SK-N-SH treated with all-trans-retinoic acid at 6 μM for 48 hours (cell line): ENCODE measurements around the gene CAMK1.

Experiments
- ATAC-seq: fragments of 200-7000 bp; cut with Tn5 transposase; 3 replicates; pipeline ENCODE4 v1.9.1; 2020; ENCODE audit warnings: mild to moderate bottlenecking, moderate library complexity
- BACH2 ChIP-seq: fragments of 250-450 bp; sonication (Bioruptor Pico); IDR thresholded peaks from 2 replicates; pipeline ENCODE4 v1.9.0; 2021; ENCODE audit warnings: mild to moderate bottlenecking, borderline replicate concordance
- CSDC2 ChIP-seq: fragments of 250-450 bp; sonication (Bioruptor Pico); IDR thresholded peaks from 2 replicates; pipeline ENCODE4 v1.5.0; 2020; ENCODE audit warnings: mild to moderate bottlenecking, moderate library complexity
- ESRRG ChIP-seq: fragments of 250-450 bp; sonication (Bioruptor Pico); IDR thresholded peaks from 2 replicates; pipeline ENCODE4 v1.6.1; 2021; ENCODE audit warnings: mild to moderate bottlenecking
- GLIS3 ChIP-seq: fragments of 250-450 bp; sonication (Bioruptor Pico); IDR thresholded peaks from 2 replicates; pipeline ENCODE4 v1.5.0; 2020; ENCODE audit warnings: mild to moderate bottlenecking, moderate library complexity
- ISL1 ChIP-seq: fragments of 250-450 bp; sonication (Bioruptor Pico); IDR thresholded peaks from 2 replicates; pipeline ENCODE4 v2.1.2; 2022; ENCODE audit warnings: mild to moderate bottlenecking, moderate library complexity
- OSR1 ChIP-seq: fragments of 250-450 bp; sonication (Bioruptor Pico); IDR thresholded peaks from 2 replicates; pipeline ENCODE4 v1.8.0; 2022; ENCODE audit warnings: moderate library complexity, mild to moderate bottlenecking, inconsistent platforms
- RARB ChIP-seq: fragments of 250-450 bp; sonication (Bioruptor Pico); IDR thresholded peaks from 2 replicates; pipeline ENCODE4 v1.8.0; 2021; ENCODE audit warnings: mild to moderate bottlenecking, moderate library complexity
- SNAI2 ChIP-seq: fragments of 250-450 bp; sonication (Bioruptor Pico); IDR thresholded peaks from 2 replicates; pipeline ENCODE4 v1.5.0; 2020; ENCODE audit warnings: mild to moderate bottlenecking, moderate library complexity
- TCF4 ChIP-seq: fragments of 250-450 bp; sonication (Bioruptor Pico); IDR thresholded peaks from 2 replicates; pipeline ENCODE4 v1.8.0; 2021; ENCODE audit warnings: mild to moderate bottlenecking, moderate library complexity, borderline replicate concordance
- TOX ChIP-seq: fragments of 250-450 bp; sonication (Bioruptor Pico); IDR thresholded peaks from 2 replicates; pipeline ENCODE4 v1.8.0; 2021; ENCODE audit warnings: mild to moderate bottlenecking, moderate library complexity, borderline replicate concordance
- ZC3H10 ChIP-seq: fragments of 250-450 bp; sonication (Bioruptor Pico); IDR thresholded peaks from 2 replicates; pipeline ENCODE4 v1.5.1; 2021; ENCODE audit warnings: mild to moderate bottlenecking, moderate library complexity
- ZFP3 ChIP-seq: fragments of 250-450 bp; sonication (Bioruptor Pico); IDR thresholded peaks from 2 replicates; pipeline ENCODE4 v1.5.0; 2020; ENCODE audit warnings: mild to moderate bottlenecking, moderate library complexity
- ZNF565 ChIP-seq: fragments of 450-650 bp; formaldehyde crosslinking; conservative IDR thresholded peaks from 2 replicates; pipeline ENCODE4 v1.5.0; 2020; ENCODE audit warnings: low read depth, mild to moderate bottlenecking, moderate library complexity
- ZNF70 ChIP-seq: fragments of 450-650 bp; formaldehyde crosslinking; IDR thresholded peaks from 2 replicates; pipeline ENCODE4 v1.5.0; 2020; ENCODE audit warnings: mild to moderate bottlenecking, moderate library complexity
- ZNF8 ChIP-seq: fragments of 450-650 bp; formaldehyde crosslinking; IDR thresholded peaks from 2 replicates; pipeline ENCODE4 v1.5.0; 2020; ENCODE audit warnings: mild to moderate bottlenecking, moderate library complexity
- TF ChIP-seq, protein P1 (sequence below): fragments of 250-450 bp; sonication (Bioruptor Pico); IDR thresholded peaks from 2 replicates; pipeline ENCODE4 v1.8.0; 2021; ENCODE audit warnings: low read depth, mild to moderate bottlenecking, moderate library complexity, borderline replicate concordance
- TF ChIP-seq, protein P2 (sequence below): fragments of 250-450 bp; sonication (Bioruptor Pico); IDR thresholded peaks from 2 replicates; pipeline ENCODE4 v1.5.0; 2020; ENCODE audit warnings: mild to moderate bottlenecking, moderate library complexity
- TF ChIP-seq, protein P3 (sequence below): fragments of 250-450 bp; sonication (Bioruptor Pico); IDR thresholded peaks from 2 replicates; pipeline ENCODE4 v1.5.1; 2021; ENCODE audit warnings: mild to moderate bottlenecking, moderate library complexity
- TF ChIP-seq, protein P4 (sequence below): fragments of 250-450 bp; sonication (Bioruptor Pico); IDR thresholded peaks from 2 replicates; pipeline ENCODE4 v1.8.0; 2020; ENCODE audit warnings: mild to moderate bottlenecking, moderate library complexity, borderline replicate concordance
- TF ChIP-seq, protein P5 (sequence below): fragments of 250-450 bp; sonication (Bioruptor Pico); IDR thresholded peaks from 2 replicates; pipeline ENCODE4 v1.5.1; 2020; ENCODE audit warnings: low read depth, mild to moderate bottlenecking, moderate library complexity

CAMK1 gene

DNA sequence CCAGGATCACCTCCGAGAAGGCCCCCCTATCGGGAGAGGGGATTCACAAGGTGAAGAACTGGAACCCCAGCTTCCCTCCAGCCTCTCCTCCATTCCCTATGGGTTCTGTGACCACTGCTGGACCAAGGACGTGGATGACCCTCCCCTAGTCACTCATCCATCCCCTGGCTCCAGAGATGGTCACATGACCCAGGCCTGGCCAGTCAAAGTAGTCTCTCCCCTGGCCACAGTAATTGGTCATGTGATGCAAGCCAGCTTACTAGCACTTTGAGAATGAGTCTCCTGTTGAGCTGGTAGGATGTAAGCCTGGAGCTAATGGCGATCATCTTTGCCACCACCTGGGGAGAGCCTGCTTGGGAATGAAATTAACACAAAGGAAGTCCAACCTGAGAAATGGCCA is 3.9 kb downstream of the CAMK1 start:
- no peak for ATAC-seq
- TF ChIP-seq RARB (no peak), OSR1 (CRISPR knock-in tag) (no peak), ZNF565 (no peak), ESRRG (no peak), GLIS3 (CRISPR knock-in tag) (no peak), CSDC2 (CRISPR knock-in tag) (no peak), SNAI2 (CRISPR knock-in tag) (no peak), BACH2 (CRISPR knock-in tag) (no peak), TCF4 (CRISPR knock-in tag) (no peak), ZNF8 (CRISPR knock-in tag) (no peak), TOX (CRISPR knock-in tag) (no peak)
- TF ChIP-seq, protein P1, sequence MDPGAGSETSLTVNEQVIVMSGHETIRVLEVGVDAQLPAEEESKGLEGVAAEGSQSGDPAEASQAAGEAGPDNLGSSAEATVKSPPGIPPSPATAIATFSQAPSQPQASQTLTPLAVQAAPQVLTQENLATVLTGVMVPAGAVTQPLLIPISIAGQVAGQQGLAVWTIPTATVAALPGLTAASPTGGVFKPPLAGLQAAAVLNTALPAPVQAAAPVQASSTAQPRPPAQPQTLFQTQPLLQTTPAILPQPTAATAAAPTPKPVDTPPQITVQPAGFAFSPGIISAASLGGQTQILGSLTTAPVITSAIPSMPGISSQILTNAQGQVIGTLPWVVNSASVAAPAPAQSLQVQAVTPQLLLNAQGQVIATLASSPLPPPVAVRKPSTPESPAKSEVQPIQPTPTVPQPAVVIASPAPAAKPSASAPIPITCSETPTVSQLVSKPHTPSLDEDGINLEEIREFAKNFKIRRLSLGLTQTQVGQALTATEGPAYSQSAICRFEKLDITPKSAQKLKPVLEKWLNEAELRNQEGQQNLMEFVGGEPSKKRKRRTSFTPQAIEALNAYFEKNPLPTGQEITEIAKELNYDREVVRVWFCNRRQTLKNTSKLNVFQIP (CRISPR knock-in tag) = no peak
- TF ChIP-seq, protein P2, sequence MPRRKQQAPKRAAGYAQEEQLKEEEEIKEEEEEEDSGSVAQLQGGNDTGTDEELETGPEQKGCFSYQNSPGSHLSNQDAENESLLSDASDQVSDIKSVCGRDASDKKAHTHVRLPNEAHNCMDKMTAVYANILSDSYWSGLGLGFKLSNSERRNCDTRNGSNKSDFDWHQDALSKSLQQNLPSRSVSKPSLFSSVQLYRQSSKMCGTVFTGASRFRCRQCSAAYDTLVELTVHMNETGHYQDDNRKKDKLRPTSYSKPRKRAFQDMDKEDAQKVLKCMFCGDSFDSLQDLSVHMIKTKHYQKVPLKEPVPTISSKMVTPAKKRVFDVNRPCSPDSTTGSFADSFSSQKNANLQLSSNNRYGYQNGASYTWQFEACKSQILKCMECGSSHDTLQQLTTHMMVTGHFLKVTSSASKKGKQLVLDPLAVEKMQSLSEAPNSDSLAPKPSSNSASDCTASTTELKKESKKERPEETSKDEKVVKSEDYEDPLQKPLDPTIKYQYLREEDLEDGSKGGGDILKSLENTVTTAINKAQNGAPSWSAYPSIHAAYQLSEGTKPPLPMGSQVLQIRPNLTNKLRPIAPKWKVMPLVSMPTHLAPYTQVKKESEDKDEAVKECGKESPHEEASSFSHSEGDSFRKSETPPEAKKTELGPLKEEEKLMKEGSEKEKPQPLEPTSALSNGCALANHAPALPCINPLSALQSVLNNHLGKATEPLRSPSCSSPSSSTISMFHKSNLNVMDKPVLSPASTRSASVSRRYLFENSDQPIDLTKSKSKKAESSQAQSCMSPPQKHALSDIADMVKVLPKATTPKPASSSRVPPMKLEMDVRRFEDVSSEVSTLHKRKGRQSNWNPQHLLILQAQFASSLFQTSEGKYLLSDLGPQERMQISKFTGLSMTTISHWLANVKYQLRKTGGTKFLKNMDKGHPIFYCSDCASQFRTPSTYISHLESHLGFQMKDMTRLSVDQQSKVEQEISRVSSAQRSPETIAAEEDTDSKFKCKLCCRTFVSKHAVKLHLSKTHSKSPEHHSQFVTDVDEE (CRISPR knock-in tag) = no peak
- TF ChIP-seq, protein P3, sequence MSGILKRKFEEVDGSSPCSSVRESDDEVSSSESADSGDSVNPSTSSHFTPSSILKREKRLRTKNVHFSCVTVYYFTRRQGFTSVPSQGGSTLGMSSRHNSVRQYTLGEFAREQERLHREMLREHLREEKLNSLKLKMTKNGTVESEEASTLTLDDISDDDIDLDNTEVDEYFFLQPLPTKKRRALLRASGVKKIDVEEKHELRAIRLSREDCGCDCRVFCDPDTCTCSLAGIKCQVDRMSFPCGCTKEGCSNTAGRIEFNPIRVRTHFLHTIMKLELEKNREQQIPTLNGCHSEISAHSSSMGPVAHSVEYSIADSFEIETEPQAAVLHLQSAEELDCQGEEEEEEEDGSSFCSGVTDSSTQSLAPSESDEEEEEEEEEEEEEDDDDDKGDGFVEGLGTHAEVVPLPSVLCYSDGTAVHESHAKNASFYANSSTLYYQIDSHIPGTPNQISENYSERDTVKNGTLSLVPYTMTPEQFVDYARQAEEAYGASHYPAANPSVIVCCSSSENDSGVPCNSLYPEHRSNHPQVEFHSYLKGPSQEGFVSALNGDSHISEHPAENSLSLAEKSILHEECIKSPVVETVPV = no peak
- TF ChIP-seq, protein P4, sequence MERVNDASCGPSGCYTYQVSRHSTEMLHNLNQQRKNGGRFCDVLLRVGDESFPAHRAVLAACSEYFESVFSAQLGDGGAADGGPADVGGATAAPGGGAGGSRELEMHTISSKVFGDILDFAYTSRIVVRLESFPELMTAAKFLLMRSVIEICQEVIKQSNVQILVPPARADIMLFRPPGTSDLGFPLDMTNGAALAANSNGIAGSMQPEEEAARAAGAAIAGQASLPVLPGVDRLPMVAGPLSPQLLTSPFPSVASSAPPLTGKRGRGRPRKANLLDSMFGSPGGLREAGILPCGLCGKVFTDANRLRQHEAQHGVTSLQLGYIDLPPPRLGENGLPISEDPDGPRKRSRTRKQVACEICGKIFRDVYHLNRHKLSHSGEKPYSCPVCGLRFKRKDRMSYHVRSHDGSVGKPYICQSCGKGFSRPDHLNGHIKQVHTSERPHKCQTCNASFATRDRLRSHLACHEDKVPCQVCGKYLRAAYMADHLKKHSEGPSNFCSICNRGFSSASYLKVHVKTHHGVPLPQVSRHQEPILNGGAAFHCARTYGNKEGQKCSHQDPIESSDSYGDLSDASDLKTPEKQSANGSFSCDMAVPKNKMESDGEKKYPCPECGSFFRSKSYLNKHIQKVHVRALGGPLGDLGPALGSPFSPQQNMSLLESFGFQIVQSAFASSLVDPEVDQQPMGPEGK (CRISPR knock-in tag) = no peak

DNA sequence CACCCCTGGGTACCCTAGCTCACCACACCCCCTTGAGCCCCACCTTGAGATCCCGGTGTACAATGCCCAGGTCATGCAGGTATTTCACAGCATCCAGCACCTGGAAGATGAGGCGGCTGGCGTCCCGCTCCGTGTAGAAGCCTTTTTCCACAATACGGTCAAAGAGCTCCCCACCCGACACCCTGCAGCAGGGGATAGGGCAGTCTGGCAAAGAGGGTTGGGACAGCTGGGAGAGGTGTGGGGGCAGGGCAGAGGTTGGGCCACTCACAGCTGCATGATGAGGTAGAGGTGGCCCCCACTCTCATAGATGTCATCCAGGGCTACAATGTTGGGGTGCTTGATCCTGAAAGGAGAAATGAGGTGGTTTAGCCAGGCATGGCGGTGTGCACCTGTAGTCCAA is 6.9 kb downstream of the CAMK1 start:
- TF ChIP-seq RARB = no peak
- TF ChIP-seq, protein P5, sequence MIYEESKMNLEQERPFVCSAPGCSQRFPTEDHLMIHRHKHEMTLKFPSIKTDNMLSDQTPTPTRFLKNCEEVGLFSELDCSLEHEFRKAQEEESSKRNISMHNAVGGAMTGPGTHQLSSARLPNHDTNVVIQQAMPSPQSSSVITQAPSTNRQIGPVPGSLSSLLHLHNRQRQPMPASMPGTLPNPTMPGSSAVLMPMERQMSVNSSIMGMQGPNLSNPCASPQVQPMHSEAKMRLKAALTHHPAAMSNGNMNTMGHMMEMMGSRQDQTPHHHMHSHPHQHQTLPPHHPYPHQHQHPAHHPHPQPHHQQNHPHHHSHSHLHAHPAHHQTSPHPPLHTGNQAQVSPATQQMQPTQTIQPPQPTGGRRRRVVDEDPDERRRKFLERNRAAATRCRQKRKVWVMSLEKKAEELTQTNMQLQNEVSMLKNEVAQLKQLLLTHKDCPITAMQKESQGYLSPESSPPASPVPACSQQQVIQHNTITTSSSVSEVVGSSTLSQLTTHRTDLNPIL = no peak
- TF ChIP-seq ISL1 (CRISPR knock-in tag) = no peak
- no peak for TF ChIP-seq CSDC2 (CRISPR knock-in tag)
- no peak for TF ChIP-seq ZNF565
- TF ChIP-seq, protein P2 (CRISPR knock-in tag) = no peak
- no peak for TF ChIP-seq TOX (CRISPR knock-in tag)
- no peak for TF ChIP-seq ZNF70 (CRISPR knock-in tag)
- no peak for TF ChIP-seq TCF4 (CRISPR knock-in tag)
- no peak for TF ChIP-seq BACH2 (CRISPR knock-in tag)
- no peak for TF ChIP-seq ZFP3
- no peak for TF ChIP-seq ZC3H10 (CRISPR knock-in tag)
- TF ChIP-seq, protein P1 (CRISPR knock-in tag) = no peak
- TF ChIP-seq, protein P3 = no peak
- no peak for ATAC-seq
